Ectodermal cell (in vitro differentiated cells): ENCODE data around the gene LRMDA.
A peak's percentile ranks its signal among the peaks of the same experiment; 100 is the strongest.

Experiments
- H3K27ac ChIP-seq: 2 replicates; pipeline ENCODE4 v1.7.0; 2013; ENCODE audit warnings: mild to moderate bottlenecking, low read depth, low read length; ENCODE audit not compliant: insufficient read depth, poor library complexity, severe bottlenecking
- H3K27me3 ChIP-seq: 2 replicates; pipeline ENCODE4 v1.7.0; 2013; ENCODE audit warnings: mild to moderate bottlenecking, low read length; ENCODE audit not compliant: insufficient read depth, control insufficient read depth, poor library complexity, severe bottlenecking
- H3K36me3 ChIP-seq: one replicate; pipeline ENCODE4 v1.7.0; 2013; ENCODE audit warnings: low read length; ENCODE audit not compliant: control insufficient read depth, insufficient read depth
- H3K4me1 ChIP-seq: one replicate; pipeline ENCODE4 v1.7.0; 2013; ENCODE audit warnings: low read length; ENCODE audit not compliant: control insufficient read depth, insufficient read depth
- H3K4me3 ChIP-seq: 2 replicates; pipeline ENCODE4 v1.7.0; 2013; ENCODE audit warnings: low read depth, low read length, control low read depth; ENCODE audit not compliant: insufficient read depth
- H3K9me3 ChIP-seq: 2 replicates; pipeline ENCODE4 v1.7.0; 2013; ENCODE audit warnings: mild to moderate bottlenecking, low read length, moderate library complexity; ENCODE audit not compliant: control insufficient read depth
- WGBS, 2 experiments: methylation state at CpG; one replicate each; pipeline ENCODE4 v1.1.7; 2013; ENCODE audit warnings: missing lambda C conversion rate in 2 of 2; 5-methylcytosine and 5-hydroxymethylcytosine counted together

LRMDA gene

DNA sequence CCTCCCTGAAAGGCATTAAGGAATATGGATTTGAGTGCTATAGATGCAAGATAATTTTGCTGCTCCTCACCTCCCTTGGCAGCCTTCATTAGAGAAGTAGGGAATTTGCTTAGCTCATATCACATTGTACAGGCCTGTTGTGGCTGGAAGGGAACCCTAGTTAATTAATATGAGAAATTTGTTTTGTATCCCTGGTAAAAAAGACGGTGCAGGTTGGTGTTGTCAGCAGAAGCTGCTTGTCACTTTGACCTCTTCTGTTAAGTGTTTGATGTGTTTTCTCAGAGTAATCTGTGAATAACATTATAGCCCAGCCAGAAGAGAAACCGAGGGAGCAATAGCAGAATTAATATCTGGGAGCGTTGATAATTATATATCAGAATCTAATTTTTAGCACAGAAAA lies 278.4 kb downstream of the LRMDA start:
- Histone ChIP-seq H3K4me1 (peaks cover 14% of the 10 kb centered on the region), H3K27me3 (no peaks in the 10 kb centered on the region), H3K27ac (no peak overlapping the region), H3K4me3 (no peak overlapping the region), H3K36me3 (no peaks in the 10 kb centered on the region), H3K9me3 (no peaks in the 10 kb centered on the region)
- WGBS, 2 experiments: 95 to 100% methylated on average over 2 to 3 of the region's 3 CpGs

DNA sequence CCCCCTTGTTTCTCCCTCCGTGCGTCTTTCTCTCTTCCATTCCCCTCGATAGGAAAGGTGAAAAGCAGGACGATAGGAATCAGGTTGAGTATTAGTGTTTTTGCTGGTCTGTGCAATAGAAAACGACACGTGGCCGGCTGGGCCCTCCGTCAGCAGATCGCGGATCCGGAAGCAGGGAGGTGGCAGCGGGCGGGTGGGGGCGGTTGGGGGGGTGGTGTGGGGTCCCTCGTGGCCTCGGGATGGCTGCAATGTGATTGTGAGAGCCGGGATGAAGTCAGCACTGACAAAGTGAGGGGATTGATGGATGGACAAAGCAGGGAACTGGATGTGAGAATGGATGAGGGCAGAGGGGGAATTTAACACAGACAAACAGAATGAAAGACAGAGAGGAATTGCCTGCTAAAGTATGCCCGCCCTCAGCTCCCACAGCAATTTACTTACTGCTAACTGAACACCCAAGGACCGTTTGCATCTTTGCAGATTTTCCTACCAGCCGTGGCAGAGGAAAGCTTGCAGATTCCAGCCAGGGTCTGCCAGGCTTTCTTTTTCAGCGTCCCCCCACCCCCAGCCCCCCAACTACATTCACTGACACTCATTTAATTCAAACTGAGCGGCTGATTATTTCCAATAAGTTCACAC lies 280.9 kb downstream of the LRMDA start:
- 56 to 62% methylated on average over 19 to 22 of the region's 22 CpGs for WGBS, 2 experiments
- H3K4me3 ChIP-seq: no peak overlapping the region
- peak overlapping the region; percentile 26 for H3K27ac ChIP-seq

GRCh38 chr10:75716506-75716905 lies 285.1 kb downstream of the LRMDA start:
- 94 to 95% methylated on average over 3 of the region's 3 CpGs for WGBS, 2 experiments
- H3K4me1 ChIP-seq: no peaks in the 10 kb centered on the region
- no peaks in the 10 kb centered on the region for H3K27me3 ChIP-seq
- no peaks in the 10 kb centered on the region for H3K36me3 ChIP-seq
- no peak overlapping the region for H3K4me3 ChIP-seq
- no peaks in the 10 kb centered on the region for H3K9me3 ChIP-seq
- no peak overlapping the region for H3K27ac ChIP-seq

More for the DNA sequence above, 280.9 kb downstream of the LRMDA start:
- H3K27me3 ChIP-seq: no peaks in the 10 kb centered on the region
- H3K9me3 ChIP-seq: no peaks in the 10 kb centered on the region
- H3K36me3 ChIP-seq: no peaks in the 10 kb centered on the region
- H3K4me1 ChIP-seq: peaks cover 11% of the 10 kb centered on the region

- no peaks in the 10 kb centered on the region for H3K27me3 ChIP-seq
- H3K4me3 ChIP-seq: no peak overlapping the region
- H3K27ac ChIP-seq: no peak overlapping the region
- H3K4me1 ChIP-seq: no peaks in the 10 kb centered on the region
- no peaks in the 10 kb centered on the region for H3K36me3 ChIP-seq
- WGBS, 2 experiments: 93 to 94% methylated on average over 8 of the region's 10 CpGs
- no peaks in the 10 kb centered on the region for H3K9me3 ChIP-seq
Measured at GRCh38 chr10:75717126-75717916, 285.9 kb downstream of the LRMDA start.

- no peak overlapping the region for H3K27ac ChIP-seq
- no peaks in the 10 kb centered on the region for H3K27me3 ChIP-seq
- no peaks in the 10 kb centered on the region for H3K36me3 ChIP-seq
- H3K4me1 ChIP-seq: no peaks in the 10 kb centered on the region
- no peak overlapping the region for H3K4me3 ChIP-seq
- no peaks in the 10 kb centered on the region for H3K9me3 ChIP-seq
Measured at GRCh38 chr10:75718991-75719390, 287.6 kb downstream of the LRMDA start.

- Histone ChIP-seq H3K27me3 (no peaks in the 10 kb centered on the region), H3K36me3 (no peaks in the 10 kb centered on the region), H3K4me1 (no peaks in the 10 kb centered on the region), H3K4me3 (no peak overlapping the region), H3K9me3 (no peaks in the 10 kb centered on the region), H3K27ac (no peak overlapping the region)
- 95% methylated on average over 6 of the region's 7 CpGs for WGBS, 2 experiments
Measured at GRCh38 chr10:75720157-75720556, 288.7 kb downstream of the LRMDA start.

- no peaks in the 10 kb centered on the region for H3K4me1 ChIP-seq
- WGBS, 2 experiments: 84 to 85% methylated on average over 4 of the region's 4 CpGs
- no peaks in the 10 kb centered on the region for H3K9me3 ChIP-seq
- no peaks in the 10 kb centered on the region for H3K36me3 ChIP-seq
- no peaks in the 10 kb centered on the region for H3K27me3 ChIP-seq
- H3K27ac ChIP-seq: no peak overlapping the region
- H3K4me3 ChIP-seq: no peak overlapping the region
Measured at GRCh38 chr10:75722020-75722419, 290.6 kb downstream of the LRMDA start.

DNA sequence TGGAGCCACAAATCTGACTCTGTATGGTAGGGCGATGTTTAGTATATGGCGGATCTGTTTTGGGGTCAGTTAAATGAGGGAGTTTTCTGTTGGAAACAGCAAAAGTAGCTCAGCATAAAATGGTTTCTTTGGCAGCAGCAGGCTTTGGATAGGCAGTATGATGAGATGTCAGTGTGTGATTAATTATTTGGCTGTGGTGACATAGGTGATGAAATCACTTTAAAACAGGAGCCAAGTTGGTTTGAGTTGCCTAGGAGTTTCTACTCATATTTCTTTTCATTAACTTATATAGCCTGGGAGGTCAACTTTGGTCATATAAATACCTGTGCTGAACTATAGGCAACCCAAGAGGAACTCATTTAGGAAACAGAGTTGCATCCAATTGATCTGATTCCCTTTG lies 291.2 kb downstream of the LRMDA start:
- Histone ChIP-seq H3K4me3 (no peak overlapping the region), H3K9me3 (no peaks in the 10 kb centered on the region), H3K27me3 (no peaks in the 10 kb centered on the region), H3K27ac (no peak overlapping the region), H3K4me1 (no peaks in the 10 kb centered on the region), H3K36me3 (no peaks in the 10 kb centered on the region)
- WGBS, 2 experiments: 97 to 98% methylated on average over 2 of the region's 2 CpGs

- H3K36me3 ChIP-seq: no peaks in the 10 kb centered on the region
- H3K9me3 ChIP-seq: no peaks in the 10 kb centered on the region
- H3K4me1 ChIP-seq: no peaks in the 10 kb centered on the region
- no peak overlapping the region for H3K4me3 ChIP-seq
- H3K27me3 ChIP-seq: no peaks in the 10 kb centered on the region
- no peak overlapping the region for H3K27ac ChIP-seq
- WGBS, 2 experiments: 94 to 95% methylated on average over 7 to 8 of the region's 9 CpGs
Measured at GRCh38 chr10:75723319-75723980, 292.0 kb downstream of the LRMDA start.

GRCh38 chr10:75724047-75724446 lies 292.6 kb downstream of the LRMDA start:
- Histone ChIP-seq H3K4me1 (no peaks in the 10 kb centered on the region), H3K4me3 (no peak overlapping the region), H3K27me3 (no peaks in the 10 kb centered on the region), H3K27ac (no peak overlapping the region), H3K9me3 (no peaks in the 10 kb centered on the region), H3K36me3 (no peaks in the 10 kb centered on the region)
- 75 to 97% methylated on average over 2 of the region's 2 CpGs for WGBS, 2 experiments
